ENCODE results near the gene FAM219A.

DNA sequence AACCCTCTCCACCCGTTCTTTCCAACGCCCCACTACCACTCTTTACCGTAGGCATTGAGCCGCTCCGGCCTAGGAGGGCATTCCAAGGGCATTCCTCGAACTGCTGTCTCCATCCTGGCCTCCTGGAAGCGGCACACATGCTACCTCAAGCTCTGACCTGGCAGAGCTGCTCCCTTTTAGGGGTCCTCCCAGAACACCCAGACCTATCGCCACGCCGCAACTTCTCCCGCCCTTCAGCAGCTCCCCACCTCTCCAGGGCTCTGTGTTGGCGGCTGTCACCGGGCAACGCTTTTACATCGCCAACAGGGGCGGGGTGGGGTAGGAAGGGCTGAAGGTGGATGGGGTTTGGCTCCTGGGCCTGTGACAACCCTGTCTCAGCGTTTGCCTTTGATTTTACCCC lies 77.0 kb downstream of the FAM219A start:
- TF ChIP-seq, protein P1, sequence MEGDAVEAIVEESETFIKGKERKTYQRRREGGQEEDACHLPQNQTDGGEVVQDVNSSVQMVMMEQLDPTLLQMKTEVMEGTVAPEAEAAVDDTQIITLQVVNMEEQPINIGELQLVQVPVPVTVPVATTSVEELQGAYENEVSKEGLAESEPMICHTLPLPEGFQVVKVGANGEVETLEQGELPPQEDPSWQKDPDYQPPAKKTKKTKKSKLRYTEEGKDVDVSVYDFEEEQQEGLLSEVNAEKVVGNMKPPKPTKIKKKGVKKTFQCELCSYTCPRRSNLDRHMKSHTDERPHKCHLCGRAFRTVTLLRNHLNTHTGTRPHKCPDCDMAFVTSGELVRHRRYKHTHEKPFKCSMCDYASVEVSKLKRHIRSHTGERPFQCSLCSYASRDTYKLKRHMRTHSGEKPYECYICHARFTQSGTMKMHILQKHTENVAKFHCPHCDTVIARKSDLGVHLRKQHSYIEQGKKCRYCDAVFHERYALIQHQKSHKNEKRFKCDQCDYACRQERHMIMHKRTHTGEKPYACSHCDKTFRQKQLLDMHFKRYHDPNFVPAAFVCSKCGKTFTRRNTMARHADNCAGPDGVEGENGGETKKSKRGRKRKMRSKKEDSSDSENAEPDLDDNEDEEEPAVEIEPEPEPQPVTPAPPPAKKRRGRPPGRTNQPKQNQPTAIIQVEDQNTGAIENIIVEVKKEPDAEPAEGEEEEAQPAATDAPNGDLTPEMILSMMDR (IDR thresholded peaks at IDR 0.05), result no peak
- no peak for TF ChIP-seq POLR2A (IDR thresholded peaks at IDR 0.05)
